Stimulated activated CD4-positive, alpha-beta T cell treated with anti-CD3 and anti-CD28 coated beads, Interleukin-4, amount 100 ng/mL, for 24 hours (primary cell): ENCODE results near the gene PPP1R1A.
A peak's percentile ranks its signal among the peaks of the same experiment; 100 is the strongest.

Experiments used
- DNase-seq: peaks from one replicate; pipeline ENCODE4 v3.0.0-alpha.2; 2020

PPP1R1A gene

DNA sequence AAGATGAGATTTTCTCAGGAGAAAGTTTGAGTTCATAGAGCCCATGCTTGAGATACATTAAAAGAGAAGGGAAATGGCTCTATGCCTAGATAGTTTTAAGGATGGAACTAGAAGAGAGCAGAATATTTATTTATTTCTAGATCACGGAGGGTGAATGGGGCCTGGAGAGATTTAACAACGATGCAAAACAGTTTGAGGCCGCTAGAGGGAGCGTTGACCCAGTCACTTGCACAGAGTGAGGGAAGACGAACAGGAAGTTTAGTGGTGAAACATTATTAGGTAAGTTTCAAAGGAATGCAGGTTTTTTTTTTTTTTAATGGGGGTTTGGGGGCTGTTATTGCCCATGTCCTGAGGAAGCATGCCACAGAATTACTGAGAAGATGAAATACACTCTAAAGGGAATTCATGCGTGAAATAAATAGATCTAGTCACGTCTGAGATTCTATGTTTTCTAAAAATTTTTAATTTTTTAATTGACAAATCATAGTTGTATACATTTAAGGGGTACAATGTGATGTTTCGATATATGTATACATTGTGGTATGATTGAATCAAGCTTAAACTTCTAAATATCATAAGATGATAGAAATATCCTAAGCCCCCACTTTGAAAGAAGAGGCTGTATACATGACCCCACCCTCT lies 14.8 kb upstream of the PPP1R1A start:
- peak; percentile 73 for DNase-seq

DNA sequence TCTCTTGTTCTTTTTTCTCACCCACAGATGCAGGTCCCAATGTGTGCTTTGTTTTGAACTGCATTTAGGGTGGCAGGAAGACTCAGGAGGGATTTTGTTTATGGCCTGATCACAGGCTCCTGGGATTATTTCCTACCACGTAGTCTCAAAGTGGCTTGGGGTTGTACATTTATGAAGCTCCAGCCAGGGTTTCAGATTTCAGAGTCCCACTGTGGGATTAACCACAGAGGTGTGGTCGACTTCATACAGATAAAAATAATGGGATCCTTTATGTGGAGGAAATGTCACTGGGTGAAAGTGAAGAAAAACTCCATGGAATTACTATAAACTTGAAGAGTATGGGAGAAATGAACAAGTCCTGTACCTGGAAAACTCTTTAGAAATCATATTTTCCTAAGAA lies 14.2 kb upstream of the PPP1R1A start:
- no peak for DNase-seq

DNA sequence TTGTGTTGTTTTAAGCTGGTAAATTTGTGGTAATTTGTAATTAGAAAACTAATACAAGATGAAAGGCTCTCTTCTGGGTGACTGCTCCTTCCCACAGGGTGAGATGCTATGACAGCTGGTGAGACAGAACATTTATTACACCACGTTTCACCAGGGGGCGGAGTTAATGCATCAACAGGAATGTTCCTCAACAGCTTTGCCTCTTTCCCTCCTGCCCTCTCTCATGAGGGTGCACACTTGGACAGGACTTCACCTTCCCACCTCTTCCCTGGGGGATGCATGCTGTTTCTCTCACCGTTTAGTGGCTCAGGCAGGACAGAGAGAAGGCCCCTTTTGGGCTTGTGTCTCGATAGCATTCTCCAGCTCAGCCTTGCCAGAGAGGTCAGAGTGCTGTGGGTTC lies 13.4 kb upstream of the PPP1R1A start:
- no peak for DNase-seq

DNA sequence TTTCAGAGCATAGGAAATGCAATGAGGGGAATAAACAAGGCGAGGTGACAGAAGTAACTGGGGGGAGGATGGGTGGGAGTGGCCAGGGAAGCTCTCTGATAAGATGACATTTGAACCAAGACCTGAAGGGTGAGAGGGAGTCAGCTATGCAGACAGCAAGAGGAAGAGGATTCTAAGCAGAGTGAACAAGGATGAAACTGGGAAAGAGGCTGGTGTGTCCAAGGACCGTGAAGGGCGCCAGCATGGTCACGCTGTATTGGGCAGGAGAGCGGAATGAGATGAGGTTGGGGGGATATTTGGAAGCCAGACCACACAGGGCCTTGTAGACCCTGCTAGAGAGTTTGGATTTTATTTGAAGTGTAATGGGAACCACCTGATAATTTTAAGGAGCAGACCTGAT lies 10.5 kb upstream of the PPP1R1A start:
- DNase-seq, result no peak

DNA sequence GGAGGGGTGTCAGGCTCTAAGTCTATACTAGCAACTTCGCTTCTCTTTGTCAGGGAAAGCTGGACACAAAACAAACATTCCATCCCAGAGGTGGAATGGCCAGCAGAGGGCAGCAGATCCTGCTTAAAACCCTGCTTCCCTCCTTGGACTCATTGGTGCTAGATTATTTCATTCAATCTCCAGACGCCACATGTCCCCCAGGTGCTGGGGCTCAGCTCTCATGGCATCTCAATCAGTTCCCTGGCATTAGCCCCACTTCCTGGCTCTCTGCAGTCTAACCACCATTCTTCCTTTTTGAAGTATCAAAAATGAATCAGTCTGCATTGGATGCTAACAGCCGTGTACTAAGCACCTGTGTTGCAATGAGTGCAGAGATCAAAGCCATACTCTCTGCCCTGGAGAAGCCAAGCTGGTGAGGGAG lies 8.1 kb upstream of the PPP1R1A start:
- peak; percentile 61 for DNase-seq

DNA sequence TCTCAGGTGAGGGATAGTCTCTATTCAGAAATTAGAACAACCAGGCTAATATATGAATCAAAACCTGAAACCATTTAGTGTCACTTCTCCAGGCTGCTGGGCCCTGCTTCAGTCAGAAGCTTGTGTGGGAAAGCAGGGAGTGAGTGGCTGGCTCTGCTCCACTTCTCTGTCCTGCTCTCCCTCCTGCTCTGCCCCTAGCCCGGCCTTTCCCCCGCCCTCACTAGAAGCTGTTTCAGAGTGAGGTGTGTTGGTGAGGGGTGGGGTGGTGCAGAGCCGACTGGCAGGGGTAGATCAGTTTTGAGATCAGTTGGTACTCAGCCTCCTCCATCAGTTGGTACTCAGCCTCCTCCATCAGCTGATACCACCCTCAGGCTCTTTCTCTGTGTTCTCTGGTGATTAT lies 7.0 kb upstream of the PPP1R1A start:
- DNase-seq, result no peak

DNA sequence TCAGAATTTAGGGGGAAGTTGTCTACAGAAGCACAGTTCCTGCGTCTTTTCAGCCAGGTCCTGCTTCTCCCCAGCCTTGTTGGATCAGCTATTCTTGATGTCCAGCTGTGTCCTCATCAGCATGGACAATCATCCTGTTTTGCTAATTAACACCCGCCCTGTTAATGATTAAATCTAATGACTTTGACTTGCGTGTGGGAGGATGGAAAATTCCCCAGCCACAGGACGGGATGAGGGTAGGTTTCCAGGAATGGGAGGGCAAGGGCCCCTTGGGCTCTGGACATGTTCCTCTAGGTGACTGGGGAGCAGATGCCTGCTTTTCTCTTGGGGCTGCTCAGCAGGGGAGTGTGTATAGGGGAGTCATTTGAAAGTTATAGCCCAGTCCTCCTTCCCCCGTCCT lies 5.3 kb upstream of the PPP1R1A start:
- no peak for DNase-seq

DNA sequence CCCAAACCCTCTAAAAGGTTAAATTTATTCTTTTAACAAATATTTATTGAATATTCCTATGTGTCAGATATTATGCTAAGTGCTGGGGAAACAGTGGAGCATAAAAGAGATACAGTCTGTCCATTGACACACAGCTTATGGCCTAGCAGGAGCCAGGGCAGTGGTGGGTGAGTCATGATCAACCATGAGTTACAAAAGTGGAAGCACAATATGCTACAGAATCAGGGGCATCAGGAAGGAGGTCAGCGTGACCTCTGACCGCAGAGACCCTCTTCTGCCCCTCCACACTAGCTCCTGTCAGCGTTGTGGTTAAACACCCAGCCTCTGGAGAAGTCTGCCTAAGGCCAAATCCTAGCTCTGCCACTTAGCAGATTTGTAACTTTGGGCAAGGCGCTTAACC lies 4.7 kb upstream of the PPP1R1A start:
- DNase-seq, result no peak

DNA sequence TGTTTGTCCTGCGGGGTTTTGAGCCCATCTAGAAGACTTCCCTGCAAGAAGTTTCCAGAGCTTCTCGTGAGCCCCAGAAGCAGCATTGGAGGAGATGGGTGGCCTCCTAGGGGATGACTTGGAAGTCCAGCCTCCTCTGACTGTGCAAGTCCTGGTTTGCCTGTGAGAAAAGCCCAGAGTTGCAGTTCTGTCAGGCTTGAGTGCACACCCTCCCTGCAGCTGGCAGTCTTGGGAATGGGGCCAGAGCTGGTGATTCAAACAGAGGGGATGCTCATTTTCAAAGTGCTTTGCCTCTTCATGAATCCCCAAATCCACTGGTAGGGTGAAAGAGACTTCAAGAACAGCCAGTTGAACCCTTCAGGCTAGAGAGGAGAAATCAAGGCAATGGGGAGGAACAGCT lies 3.9 kb upstream of the PPP1R1A start:
- DNase-seq, result no peak

DNA sequence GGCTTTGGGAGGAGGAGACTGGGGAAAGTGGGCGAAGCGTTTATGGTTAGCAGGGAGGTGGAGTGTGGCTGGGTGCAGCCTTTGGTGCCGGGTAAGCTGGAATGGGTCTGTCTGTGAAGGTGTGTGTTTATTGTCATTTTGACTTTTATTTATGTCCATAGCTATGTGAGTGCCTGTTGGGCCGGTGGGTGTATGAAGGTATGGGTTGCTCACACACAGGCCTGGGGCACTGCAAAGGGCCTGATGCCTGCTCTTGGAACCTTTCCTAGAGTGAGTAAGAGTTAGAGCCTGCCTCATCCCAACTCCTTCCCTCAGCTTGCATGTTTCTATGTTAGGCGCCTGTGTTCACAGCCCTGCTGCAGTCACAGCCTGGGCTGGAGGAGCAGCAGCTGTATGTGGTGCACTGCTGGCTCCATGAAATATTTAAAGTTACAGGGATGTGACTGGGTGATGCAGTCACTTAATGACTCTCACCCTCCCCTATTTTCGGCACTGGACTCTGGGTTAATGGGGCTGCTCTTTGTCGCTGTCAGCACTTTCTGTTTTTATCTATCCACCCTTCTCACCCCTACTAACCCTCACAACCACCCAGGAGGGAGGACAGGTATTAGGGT lies 2.6 kb upstream of the PPP1R1A start:
- no peak for DNase-seq

DNA sequence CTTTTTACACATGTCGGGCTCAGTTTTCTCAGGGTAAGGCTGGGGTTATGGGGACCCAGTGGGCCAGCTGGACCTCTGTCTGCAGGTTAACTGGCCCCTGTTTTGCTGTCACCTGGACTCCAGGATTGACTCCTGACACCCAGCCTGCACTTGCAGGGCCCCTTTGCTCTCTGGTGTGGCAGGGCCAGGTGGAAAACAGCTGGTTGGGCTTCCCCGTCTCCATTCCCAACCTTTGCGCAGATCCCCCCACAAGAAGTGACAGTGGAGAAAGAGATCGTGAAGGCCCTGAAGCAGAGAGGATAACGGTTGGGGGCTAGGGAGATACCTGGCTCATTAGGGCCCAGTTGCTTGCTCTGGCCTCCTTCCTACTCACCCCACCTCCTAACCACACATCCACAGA lies 1.5 kb upstream of the PPP1R1A start:
- DNase-seq, result no peak

DNA sequence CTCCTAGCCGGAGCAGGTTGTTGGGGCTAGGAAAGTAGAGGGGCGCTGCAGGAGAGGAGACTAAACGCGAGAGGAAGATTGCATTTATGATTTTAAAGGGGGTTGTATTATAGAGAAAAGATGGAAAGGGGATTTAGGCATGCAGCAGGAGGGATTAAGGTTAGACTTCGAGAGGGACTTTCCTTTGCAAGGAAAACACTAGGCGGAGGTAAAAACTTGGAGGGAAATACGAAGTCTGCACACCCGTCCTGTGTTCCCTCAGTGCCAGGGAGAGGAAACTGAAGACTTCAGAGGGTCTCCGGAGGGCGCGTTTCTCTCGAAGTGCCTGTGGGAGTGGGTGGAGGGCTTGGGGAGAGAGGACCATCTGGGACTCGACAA lies 420 bp upstream of the PPP1R1A start:
- DNase-seq, result no peak

DNA sequence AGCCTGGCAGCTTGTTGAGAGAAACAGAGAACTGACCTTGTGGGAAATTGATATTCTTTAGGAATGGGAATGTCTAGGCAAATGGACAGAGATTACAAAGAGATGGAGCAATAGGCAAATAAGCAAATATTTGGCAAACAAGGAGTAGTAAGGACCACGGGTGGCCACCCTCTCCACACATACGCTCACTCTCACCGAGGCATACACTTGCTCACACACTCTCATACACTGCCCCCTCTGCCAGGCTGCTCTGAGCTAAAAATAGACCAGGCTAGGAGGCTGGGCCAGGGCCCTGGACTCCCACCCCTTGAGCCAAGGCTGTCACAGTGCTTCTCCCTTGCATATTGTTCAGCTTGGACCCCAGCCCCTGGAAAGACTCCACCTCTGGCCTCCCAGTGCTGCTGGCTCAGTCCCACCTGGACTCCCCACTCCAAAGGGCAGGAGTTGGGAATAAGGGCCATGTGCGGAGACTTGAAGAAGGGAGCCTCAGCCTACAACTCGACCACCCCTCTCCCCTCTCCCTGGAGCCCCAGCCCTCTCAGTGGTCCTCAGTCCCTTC lies 1.1 kb downstream of the PPP1R1A start:
- no peak for DNase-seq

DNA sequence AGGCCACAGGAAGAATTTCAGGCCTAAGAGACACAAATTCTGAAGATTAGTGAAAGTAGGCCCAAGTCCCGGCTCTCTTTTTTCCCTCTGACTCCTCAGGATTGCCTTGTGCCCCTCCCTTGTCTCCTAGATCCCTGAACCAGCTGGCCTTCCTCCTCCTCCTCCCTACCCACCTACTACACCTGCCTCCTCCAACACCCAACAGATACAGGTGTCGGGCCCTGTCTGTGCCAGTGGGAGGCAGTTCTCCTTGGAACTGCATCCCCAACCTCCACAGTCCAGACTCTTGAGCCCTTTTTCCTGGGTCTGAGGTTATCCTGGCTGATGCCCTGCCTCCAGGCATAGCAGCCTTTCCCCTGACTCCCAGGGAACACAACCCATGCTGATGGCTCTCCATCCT lies 1.8 kb downstream of the PPP1R1A start:
- DNase-seq, result no peak

DNA sequence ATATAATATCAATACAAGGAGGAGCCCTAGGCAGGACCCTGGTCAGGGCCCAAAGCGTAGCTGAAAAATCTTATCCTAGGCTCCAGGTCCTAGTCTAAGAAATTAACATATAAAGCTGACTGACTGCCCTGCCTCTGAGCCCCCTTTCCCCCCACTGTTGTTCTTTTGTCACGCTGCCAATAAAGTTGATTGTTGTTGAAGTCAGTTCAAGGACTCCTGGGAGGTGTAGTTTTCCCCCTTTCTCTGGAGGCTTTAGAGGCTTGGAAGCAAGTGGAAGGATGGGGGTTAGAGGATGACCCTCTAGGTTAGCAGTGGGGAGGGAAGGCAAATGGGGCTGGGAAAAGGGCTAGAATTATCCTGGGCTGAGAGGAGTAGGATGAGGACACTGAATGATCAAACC lies 3.2 kb downstream of the PPP1R1A start:
- DNase-seq, result no peak

DNA sequence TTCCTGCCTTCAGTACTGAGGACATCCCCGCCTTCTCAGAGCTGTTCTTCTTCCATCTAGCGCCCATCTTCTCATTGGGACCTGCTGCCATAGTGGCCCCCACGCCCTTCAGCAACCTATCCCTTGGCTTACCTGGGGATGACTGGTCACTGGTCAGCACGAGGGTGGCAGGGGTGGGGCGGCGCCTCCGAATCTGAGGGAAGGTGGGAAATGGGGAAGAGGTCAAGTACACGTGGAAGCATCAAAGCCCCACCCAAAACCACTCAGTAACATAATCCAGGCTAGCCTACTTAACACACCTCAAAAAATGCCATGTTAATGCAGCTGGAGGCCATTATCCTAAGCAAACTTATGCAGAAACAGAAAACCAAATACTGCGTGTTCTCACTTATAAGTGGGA lies 4.3 kb downstream of the PPP1R1A start:
- no peak for DNase-seq

DNA sequence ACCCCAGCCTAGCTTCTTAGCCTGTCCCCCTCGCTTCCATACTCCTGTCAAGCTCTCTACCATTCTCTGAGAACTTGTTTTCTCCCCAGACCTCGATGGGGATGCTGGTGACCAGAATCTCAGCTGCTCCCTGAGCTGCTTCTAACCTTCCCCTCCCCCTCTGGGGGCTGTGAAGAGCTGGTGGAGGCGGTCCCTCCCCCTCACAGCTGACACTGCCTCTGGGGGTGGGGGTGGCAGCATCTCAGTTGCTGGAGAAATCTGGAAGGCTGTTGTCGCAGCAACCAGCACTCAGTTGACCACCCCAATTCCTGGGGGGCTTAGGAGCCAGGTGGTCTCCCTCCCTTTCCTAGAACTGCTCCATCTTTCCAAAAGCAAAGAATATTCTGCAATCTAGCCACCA lies 4.7 kb downstream of the PPP1R1A start:
- no peak for DNase-seq

DNA sequence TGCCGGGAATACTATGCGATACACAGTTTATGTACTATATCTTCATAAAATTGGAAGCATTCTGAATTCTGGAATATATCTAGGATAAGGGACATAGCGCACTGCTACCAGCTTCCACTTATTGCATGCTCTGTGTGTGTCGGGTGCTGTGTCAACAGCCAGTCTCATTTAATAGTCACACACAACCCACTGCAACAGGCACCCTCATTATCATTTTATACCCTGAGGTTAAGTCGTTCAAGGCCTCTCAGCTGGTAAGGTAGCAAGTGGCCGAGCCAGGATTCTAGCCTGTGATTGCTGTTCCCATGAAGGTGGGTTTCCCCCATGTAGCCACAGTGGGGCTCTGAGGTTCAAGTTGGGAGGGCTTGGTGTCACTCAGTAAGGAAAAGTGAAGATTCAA lies 7.0 kb downstream of the PPP1R1A start:
- DNase-seq, result no peak

DNA sequence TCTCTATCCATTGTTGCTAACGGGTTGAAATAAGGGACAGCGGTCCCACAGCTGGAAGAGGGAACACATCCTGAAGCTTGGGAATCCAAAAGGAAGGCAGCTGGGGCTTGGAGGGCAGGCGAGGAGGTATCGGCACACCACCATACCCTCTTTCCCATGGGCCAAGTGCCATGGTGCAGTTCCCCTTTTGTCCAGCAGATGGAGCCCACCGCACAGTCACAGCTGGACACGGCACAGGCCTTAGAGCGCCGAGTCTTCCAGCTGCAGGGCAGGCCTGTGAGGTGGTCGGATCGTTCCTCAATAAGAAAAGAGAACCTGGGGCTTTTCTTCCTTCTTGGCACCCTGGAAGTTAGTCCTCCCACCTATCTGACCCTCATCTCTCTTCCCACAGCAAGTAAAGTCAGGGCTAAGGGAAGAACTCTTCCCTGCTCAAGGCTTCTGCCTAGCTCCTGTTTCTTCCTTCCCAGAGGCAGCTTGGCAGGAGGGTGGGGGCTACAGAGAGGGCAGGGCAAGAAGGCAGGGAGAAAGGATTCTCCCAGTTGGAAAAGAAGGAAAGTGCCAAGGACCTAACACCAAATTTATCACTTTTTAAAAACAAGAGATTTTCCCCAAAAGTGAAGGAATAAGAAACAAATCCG lies 8.6 kb downstream of the PPP1R1A start:
- peak; percentile 85 for DNase-seq

DNA sequence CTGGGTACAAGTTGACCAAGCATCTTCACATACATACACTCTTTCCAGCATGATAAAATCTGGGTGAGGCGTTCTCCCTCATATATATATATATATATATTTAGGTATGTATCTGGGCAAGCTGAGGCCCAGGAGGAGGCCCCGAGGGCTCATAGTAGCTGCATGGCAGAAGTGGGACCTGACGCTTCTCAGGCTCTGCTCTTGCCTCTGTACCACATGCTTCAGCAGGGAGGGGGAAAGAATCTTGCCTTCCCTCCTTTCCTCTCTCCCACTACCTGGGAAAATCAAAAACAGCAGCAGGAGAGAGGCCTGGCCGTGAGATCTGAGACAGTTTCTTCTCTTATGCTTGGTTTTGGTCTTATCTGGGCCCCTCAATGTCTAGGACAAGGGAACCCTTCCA lies 9.2 kb downstream of the PPP1R1A start:
- no peak for DNase-seq

DNA sequence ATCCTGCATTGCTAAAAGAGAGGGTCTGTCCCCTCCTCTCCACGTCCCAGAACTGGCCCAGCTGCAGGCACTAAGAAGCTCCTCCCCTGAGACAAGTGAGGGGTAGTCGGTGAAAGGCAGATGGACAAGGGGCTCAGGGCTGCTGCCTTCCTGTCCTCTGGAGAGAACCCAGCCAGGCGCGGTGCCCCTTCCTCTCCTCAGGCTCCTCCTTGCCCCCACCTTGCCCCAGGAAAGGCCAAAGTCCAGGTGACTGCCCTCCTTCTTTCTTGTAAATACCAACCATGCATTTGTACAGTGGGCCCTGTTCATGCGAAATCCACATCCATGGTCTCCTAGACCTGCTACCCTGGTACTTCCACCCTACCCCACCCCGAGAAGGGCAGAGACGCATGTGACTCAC lies 9.7 kb downstream of the PPP1R1A start:
- DNase-seq, result no peak

DNA sequence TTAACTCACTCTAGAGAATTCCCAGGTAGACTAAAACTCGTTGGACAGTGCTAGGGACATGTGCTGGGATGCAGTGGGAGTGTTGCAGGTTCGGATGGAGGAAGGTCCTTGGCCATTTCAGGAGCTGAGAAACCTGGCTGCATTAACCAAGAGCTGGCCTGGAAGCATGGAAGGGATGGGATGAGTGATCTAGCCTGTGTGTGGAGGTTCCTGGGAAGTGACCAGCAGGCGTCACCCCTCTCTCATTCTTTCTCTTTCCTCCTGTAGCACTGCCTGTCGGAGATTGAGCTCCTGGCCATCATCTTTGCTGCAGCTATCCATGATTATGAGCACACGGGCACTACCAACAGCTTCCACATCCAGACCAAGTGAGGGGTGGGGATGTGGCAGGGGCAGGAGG lies 15.6 kb downstream of the PPP1R1A start:
- no peak for DNase-seq

DNA sequence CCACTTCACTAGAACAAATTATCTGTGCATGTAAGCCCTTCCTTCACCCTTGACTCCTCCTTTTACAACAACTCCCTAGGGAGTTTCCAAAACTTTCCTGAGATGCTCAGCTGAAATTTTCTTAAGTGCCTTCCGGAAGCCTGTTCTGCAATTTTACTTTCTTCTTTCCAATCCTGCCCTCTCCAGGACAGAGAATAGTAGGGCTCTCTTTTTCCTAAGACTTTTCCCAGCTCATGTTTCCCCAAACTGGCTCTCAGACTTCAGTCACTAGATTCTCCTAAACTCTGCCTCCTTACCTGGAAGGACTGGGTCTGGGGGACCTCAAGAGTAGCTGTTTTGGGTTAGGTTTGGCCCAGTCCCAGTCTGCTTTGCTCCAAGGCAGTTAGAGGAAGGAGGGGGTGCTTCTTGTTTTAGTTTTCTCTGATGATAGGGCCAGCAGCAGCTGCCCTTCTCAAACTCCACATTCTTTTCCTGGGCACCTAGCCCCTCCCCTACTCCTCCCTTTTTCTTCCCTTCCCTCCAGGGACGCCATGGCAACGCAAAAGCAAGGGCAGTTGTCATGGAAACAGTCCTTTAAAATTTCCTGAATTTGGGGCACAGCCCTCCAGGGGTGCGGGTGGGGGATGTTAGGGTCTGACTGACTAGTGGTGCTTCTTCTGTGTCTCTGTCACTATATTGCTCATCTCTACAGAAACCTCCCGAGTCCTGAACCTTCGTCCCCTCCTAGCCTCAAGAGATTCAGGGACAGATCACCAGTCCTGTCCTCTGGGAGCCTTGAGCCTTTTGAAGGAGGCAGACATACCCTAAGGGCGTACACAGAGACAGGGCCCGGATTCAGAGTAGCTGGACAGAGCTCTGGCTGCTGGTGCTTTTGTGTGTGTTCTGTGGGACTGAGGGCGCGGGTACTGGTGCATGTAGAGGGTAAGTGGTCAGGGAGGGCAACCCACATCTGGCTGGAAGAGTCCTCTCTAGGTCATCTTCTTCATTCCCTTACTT lies 17.0 kb downstream of the PPP1R1A start:
- no peak for DNase-seq
